ENCODE results near the gene NDUFS6. TPM values are rescaled to one million over a fixed set of nuclear protein-coding genes. Genes with fewer than 3 reads are reported as not detected.

The NDUFS6 gene
- total RNA-seq, 1 donor from 2014 or later, result 26.7 TPM

DNA sequence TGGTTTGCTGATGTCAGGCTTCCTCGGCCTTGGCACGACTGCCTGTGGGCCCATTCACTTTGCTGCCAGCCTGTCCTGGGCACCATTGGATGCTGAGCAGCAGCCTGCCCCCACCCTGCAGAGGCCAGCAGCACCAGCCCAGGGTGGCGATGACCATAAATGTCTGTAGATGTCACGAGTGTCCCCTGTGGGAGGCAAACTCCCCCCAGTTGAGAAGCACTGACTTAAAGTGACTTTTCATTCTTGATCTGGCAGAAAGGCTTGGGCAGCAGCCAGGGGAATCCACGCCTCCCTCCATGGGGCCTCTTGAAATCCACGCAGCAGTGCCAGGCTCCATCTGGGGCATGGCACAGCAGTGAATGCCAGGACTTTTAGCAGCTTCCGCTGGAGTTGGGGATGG, 59.7 kb downstream of the NDUFS6 start:
- Mint-ChIP-seq H3K4me1 (no peaks in the 10 kb centered on the region), H3K4me3 (no peak overlapping the region), H3K27ac (no peak overlapping the region), H3K36me3 (no peaks in the 10 kb centered on the region), H3K9me3 (no peaks in the 10 kb centered on the region), H3K27me3 (ENCODE audit: low read depth) (peaks cover 30% of the 10 kb centered on the region)
- DNase-seq (ENCODE audit: low spot score in 2 of 2, unreplicated experiment in 2 of 2), result no peak
- TF ChIP-seq, protein P1, sequence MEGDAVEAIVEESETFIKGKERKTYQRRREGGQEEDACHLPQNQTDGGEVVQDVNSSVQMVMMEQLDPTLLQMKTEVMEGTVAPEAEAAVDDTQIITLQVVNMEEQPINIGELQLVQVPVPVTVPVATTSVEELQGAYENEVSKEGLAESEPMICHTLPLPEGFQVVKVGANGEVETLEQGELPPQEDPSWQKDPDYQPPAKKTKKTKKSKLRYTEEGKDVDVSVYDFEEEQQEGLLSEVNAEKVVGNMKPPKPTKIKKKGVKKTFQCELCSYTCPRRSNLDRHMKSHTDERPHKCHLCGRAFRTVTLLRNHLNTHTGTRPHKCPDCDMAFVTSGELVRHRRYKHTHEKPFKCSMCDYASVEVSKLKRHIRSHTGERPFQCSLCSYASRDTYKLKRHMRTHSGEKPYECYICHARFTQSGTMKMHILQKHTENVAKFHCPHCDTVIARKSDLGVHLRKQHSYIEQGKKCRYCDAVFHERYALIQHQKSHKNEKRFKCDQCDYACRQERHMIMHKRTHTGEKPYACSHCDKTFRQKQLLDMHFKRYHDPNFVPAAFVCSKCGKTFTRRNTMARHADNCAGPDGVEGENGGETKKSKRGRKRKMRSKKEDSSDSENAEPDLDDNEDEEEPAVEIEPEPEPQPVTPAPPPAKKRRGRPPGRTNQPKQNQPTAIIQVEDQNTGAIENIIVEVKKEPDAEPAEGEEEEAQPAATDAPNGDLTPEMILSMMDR (IDR thresholded peaks at IDR 0.05; ENCODE audit: unreplicated experiment), result no peak

GRCh38 chr5:1864896-1865440, 63.8 kb downstream of the NDUFS6 start:
- H3K9me3 Mint-ChIP-seq, result no peaks in the 10 kb centered on the region
- H3K27ac Mint-ChIP-seq, result no peak overlapping the region
- no peaks in the 10 kb centered on the region for H3K4me1 Mint-ChIP-seq
- peaks cover 59% of the 10 kb centered on the region for H3K27me3 Mint-ChIP-seq (ENCODE audit: low read depth)
- H3K4me3 Mint-ChIP-seq, result no peak overlapping the region
- TF ChIP-seq, protein P1 (IDR thresholded peaks at IDR 0.05; ENCODE audit: unreplicated experiment), result no peak
- no peak for DNase-seq (ENCODE audit: low spot score in 2 of 2, unreplicated experiment in 2 of 2)
- H3K36me3 Mint-ChIP-seq, result no peaks in the 10 kb centered on the region

DNA sequence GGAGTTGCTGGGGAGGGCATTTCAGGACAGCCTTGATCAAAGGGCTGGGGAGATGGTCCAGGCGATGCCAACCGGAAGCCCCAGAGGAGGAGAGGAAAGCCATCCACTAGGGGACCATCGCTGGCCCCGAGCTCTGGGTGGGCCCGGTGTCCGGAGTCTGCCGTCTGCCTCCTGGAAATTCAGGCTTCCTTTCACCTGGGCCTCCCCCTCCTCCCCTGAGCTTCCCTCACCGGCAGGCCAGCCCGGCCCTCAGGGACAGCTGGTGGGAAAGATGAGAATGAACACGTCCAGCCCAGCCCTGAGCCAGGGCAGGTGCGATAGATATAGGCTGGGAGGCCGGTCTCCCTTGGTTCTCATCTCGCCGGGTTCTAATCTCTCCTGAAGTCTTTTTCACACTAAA, 64.3 kb downstream of the NDUFS6 start:
- Mint-ChIP-seq H3K27me3 (ENCODE audit: low read depth) (peaks cover 59% of the 10 kb centered on the region), H3K36me3 (no peaks in the 10 kb centered on the region)
- TF ChIP-seq, protein P1 (IDR thresholded peaks at IDR 0.05; ENCODE audit: unreplicated experiment), result no peak

More for the DNA sequence above, 64.3 kb downstream of the NDUFS6 start:
- Mint-ChIP-seq H3K27ac (no peak overlapping the region), H3K4me3 (no peak overlapping the region), H3K4me1 (no peaks in the 10 kb centered on the region), H3K9me3 (no peaks in the 10 kb centered on the region)
- no peak for DNase-seq (ENCODE audit: low spot score in 2 of 2, unreplicated experiment in 2 of 2)

Other genes with a start within 250 kb of the NDUFS6 start
- 38.0 to 43.8 TPM (median 41.0 TPM) in 3 replicates for gene MRPL36, start 1.6 kb upstream of the NDUFS6 start, total RNA-seq
- gene IRX4, start 81.5 kb downstream of the NDUFS6 start, total RNA-seq, result not detected in 3 replicates

All from mesothelial cell of epicardium (in vitro differentiated cells).